ENCODE measurements around the gene LLGL1. TPM values are rescaled to one million over a fixed set of nuclear protein-coding genes. Genes with fewer than 3 reads are reported as not detected.

The LLGL1 gene
- total RNA-seq, 1 donor from 2014 or later, result 57.2 TPM

Other genes with a start within 250 kb of the LLGL1 start
- 24.7 TPM for gene ATPAF2, start 186.5 kb upstream of the LLGL1 start, total RNA-seq (ENCODE audit: unreplicated experiment)
- 15.5 TPM for gene GID4, start 186.2 kb upstream of the LLGL1 start, total RNA-seq (ENCODE audit: unreplicated experiment)
- gene DRG2, start 137.7 kb upstream of the LLGL1 start, total RNA-seq (ENCODE audit: unreplicated experiment), result 38.3 TPM
- 1.6 TPM for gene MYO15A, start 116.9 kb upstream of the LLGL1 start, total RNA-seq (ENCODE audit: unreplicated experiment)
- 55.3 TPM for gene ALKBH5, start 41.8 kb upstream of the LLGL1 start, total RNA-seq (ENCODE audit: unreplicated experiment)
- gene FLII, start 33.1 kb downstream of the LLGL1 start, total RNA-seq (ENCODE audit: unreplicated experiment), result 355 TPM
- 11.6 TPM for gene MIEF2, start 35.0 kb downstream of the LLGL1 start, total RNA-seq (ENCODE audit: unreplicated experiment)
- gene TOP3A, start 89.4 kb downstream of the LLGL1 start, total RNA-seq (ENCODE audit: unreplicated experiment), result 39.2 TPM
- gene SMCR8, start 89.7 kb downstream of the LLGL1 start, total RNA-seq (ENCODE audit: unreplicated experiment), result 21.3 TPM
- 18.9 TPM for gene SHMT1, start 137.9 kb downstream of the LLGL1 start, total RNA-seq (ENCODE audit: unreplicated experiment)
- gene EVPLL, start 152.1 kb downstream of the LLGL1 start, total RNA-seq (ENCODE audit: unreplicated experiment), result not detected